Neural cell (in vitro differentiated cells): Measurements from ENCODE around the gene KCNQ2.

Experiments used
- EP300 ChIP-seq: fragments of 450-650 bp; conservative IDR thresholded peaks from 2 replicates; pipeline ENCODE4 v1.6.1; 2014; ENCODE audit warnings: antibody characterized with exemption, mild to moderate bottlenecking, moderate library complexity; ENCODE audit not compliant: poor library complexity, severe bottlenecking
- RAD21 ChIP-seq: fragments of 450-650 bp; conservative IDR thresholded peaks from 2 replicates; pipeline ENCODE4 v1.6.1; 2014; ENCODE audit warnings: antibody characterized with exemption, mild to moderate bottlenecking, moderate library complexity
- TF ChIP-seq, protein P1 (sequence below): fragments of 450-650 bp; IDR thresholded peaks from 2 replicates; pipeline ENCODE4 v1.5.1; 2014; ENCODE audit warnings: antibody characterized with exemption, mild to moderate bottlenecking, moderate library complexity; ENCODE audit not compliant: poor library complexity, severe bottlenecking

DNA sequence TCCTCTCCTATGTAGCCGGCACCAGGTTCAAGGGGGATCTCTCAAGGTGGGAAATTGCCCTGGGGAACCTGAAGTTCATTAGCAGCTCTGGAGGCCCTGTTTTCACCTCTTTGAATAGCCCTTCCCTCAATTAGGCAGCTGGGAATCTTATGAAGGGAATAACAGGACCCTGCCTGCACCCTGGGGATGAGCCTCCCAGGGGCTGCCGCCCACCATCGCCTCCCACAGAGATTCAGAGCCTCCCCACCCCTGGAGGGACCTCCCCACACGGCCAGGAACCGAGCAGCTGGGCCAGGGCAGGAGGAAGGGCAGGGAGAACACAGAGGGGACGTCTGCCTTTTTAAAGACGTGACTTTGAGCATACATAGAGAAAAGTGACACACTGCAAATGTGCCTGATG lies 31.1 kb upstream of the KCNQ2 start:
- TF ChIP-seq, protein P1, sequence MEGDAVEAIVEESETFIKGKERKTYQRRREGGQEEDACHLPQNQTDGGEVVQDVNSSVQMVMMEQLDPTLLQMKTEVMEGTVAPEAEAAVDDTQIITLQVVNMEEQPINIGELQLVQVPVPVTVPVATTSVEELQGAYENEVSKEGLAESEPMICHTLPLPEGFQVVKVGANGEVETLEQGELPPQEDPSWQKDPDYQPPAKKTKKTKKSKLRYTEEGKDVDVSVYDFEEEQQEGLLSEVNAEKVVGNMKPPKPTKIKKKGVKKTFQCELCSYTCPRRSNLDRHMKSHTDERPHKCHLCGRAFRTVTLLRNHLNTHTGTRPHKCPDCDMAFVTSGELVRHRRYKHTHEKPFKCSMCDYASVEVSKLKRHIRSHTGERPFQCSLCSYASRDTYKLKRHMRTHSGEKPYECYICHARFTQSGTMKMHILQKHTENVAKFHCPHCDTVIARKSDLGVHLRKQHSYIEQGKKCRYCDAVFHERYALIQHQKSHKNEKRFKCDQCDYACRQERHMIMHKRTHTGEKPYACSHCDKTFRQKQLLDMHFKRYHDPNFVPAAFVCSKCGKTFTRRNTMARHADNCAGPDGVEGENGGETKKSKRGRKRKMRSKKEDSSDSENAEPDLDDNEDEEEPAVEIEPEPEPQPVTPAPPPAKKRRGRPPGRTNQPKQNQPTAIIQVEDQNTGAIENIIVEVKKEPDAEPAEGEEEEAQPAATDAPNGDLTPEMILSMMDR: no peak
- no peak for TF ChIP-seq EP300
- no peak for TF ChIP-seq RAD21
